ENCODE measurements around the gene IL17D.
"Not testable (repeated sequence)": the region's sequence is repeated elsewhere in the genome, so short reads cannot be mapped to it uniquely, and the experiment has no call there.

The IL17D gene, protein sequence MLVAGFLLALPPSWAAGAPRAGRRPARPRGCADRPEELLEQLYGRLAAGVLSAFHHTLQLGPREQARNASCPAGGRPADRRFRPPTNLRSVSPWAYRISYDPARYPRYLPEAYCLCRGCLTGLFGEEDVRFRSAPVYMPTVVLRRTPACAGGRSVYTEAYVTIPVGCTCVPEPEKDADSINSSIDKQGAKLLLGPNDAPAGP

GRCh38 chr13:20702915-20703779, at the start of gene IL17D:
Gene IL17D, plus strand, starts transcription at chr13:20703699. Its CDS starts 303 bp downstream, at chr13:20704002.
- DNase-seq: peak in 2 of 3 experiments; percentile 67 to 74

GRCh38 chr13:20654156-20654555, 49.3 kb upstream of the IL17D start:
- DNase-seq: no peak

GRCh38 chr13:20658451-20659040, 45.0 kb upstream of the IL17D start:
- DNase-seq: no peak

DNA sequence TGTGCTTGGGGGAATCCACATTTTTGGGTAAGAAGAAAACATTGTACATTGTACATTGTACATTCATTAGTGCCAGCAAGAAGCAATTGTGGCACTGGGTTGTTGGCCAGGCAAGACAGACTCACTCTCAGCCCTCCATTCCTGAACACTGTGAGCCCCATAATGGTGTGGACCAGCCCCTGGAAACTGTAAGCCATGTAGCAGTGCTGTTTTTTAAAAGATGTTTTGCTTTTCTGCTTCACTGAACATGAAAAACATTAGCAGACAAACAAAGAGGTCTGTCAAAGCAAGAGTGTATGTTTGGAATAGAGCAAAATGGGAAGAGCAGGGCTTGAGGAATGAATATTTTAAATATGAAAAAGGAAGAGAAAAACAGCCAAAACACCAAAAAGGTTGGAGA, 39.1 kb upstream of the IL17D start:
- peak in 1 of 3 experiments; percentile 3 for DNase-seq

DNA sequence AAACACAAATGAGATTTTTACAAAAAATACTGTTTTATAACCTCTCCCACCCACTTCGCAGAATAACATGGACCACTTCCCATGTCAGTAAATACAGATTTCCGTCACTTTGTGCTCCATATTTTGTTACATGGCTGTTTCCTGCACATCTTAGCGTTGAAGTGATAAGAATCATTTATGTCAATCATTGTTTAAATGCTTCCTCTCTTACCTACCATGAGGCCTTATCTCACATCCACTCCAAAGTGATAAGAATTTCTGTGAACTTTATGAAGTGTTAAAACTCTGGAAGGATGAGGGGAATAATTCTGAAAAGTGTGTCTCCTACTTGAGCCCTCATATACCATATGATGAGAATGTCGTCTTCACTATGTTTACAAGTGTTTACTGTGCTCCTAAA, 36.6 kb upstream of the IL17D start:
- DNase-seq: no peak

DNA sequence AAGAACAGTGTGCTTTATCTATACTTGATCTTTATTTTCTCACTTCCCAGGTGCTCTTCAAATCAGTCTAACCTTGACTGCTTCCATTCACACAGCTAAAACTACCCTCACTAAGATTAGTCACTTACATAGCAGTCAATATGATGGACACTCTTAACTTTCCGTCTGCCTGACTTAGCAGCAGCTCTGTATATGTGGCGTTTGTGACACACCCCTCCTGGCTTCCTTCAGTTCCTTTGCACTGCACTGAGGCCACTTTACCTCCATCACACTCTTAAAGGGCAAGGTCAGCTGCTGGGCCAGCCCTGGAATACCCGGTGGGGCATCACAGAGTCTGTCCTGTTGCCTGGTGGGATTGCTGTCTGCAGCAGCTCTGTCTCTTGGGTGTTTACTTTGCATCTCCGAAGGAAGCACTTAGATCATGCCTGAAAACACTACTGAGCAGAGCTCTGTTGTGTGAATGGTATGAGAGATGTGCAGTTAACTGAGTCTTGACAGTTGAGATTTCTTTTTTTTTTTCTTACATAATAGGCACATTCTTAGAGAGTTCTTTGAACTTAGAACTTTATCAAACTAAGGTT, 35.6 kb upstream of the IL17D start:
- DNase-seq: no peak

- no peak for DNase-seq
These were observed 34.3 kb upstream of the IL17D start for GRCh38 chr13:20669162-20669561.

- no peak for DNase-seq
These were observed 31.7 kb upstream of the IL17D start for GRCh38 chr13:20671789-20672188.

DNA sequence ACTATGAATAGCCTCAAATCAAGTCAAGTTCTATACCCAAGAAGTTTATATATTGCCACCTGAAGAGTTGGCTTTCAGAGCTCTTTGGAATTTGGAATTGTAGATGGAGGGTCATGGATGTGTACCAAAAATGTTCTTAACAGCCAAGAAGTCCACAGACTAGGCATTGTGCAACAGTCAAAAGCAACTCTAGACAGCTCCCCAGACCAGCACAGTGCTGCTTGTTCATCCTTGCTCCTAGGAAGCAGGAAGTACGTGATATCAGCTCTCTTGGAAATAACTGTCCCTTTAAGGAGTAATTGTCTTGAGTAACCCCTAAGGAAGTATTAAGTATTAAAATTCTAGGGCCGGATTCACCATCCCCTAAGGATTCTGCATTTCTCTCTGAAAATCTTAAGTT, 30.7 kb upstream of the IL17D start:
- DNase-seq: no peak

DNA sequence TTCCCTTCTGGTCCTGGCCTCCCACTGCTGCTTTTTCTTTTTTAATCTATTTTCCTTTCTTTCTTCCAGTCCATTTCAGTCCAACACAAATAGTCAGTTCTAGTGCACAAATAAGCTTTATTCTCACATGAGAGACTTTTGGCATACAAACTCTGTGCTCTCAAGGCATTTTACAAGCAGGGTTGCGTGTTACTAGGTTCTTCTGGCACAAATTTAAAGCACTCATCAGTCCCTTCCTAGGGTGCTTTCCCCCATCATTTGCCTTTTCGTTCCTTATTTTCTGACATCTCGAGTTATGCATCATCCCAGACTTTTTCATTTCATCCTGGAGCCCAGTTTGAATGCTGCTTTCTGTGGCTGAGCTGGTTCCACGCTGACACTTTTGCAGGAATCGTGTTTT, 29.8 kb upstream of the IL17D start:
- no peak for DNase-seq

DNA sequence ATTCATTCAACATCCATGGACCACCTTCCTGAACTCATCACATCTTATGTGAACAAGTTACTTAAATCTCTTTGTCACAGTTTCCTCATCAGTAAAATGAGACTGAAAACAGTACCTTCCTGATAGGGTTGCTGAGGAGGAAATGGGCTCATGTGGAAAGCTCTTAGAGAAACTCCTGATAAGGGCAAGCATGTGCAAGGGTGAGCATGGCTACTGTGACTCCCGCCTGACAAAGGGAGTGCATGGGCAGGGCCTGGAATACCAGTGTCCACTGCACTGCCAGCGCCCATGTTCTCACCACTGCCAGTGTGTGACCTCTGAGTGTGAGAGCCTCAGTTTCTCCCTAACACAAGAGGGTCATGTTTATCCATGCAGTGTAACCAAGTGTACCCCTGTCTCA, 27.3 kb upstream of the IL17D start:
- no peak for DNase-seq

GRCh38 chr13:20678606-20679005, 24.9 kb upstream of the IL17D start:
- DNase-seq: not testable (repeated sequence)

GRCh38 chr13:20679879-20680278, 23.6 kb upstream of the IL17D start:
- no peak for DNase-seq

DNA sequence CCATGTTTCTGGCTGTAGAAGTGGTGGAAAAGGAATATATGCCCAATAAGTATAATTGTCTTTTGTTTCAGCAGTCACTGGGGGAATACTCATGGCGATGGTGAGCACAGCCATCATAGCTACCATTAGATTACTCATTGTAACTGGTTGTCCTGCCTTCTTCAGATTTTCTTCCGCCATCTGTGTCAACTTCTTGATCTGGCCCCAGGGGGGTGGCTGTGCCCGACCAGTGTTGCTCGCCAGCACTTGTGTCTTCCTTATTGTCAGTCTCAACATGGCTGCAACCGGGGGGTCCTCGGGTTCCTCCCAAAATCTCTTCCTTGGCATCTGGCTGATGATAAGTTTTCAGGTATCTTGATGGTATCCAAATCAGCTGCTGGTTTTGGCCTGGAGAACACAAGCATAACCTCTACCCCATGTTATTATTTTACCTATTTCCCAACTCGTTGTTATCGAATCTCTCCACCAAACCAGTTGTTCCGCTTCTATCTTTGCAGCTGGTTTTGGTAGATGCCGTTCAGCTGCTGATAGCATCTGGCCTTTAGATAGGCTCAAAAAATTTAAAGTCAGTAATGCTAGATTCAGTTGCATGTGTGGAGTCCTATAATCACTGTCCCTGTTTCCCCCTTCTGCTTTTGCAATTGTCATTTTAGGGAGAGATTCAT, 23.0 kb upstream of the IL17D start:
- no peak for DNase-seq

- not testable (repeated sequence) for DNase-seq
These were observed 22.0 kb upstream of the IL17D start for GRCh38 chr13:20681481-20681880.

- no peak for DNase-seq
These were observed 21.4 kb upstream of the IL17D start for GRCh38 chr13:20682061-20682460.

DNA sequence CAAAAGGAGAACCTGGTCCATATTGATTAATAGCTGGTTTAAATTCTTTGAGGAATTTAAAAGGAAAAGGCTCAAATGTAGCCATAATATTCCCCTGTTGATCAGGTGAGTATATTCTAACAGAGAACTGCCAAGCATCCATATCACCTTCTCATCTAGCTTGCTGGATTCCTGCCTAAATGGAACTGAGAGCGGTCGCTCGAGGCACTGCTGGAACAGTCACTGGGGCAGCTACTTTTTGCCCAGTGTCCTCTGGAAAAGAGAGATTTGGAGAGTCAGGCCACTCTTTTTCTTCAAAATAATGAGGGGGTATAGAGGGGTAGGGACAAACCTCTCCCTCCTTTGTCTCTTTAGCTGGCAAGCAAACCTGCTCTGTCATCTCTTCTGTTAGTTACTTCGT, 19.5 kb upstream of the IL17D start:
- DNase-seq: no peak

DNA sequence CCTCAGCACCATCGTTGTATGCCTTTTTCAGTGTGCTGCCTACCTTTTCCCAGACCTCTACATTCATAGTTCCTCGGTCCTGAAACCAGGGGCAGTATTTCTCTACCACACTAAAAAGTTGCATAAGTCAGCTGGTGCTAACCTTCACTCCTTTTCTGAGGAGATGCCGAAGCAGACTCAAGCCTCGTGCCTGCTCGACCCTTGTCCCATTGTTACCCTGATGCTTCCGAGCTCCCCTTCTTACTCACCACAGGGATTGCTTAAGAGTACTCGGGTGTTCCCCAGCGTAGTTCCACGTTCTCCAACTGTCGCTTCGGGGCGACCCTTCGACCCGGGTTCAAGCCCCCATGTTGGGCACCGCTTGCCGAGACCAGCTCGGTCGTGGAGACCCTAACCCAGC, 19.0 kb upstream of the IL17D start:
- no peak for DNase-seq

DNA sequence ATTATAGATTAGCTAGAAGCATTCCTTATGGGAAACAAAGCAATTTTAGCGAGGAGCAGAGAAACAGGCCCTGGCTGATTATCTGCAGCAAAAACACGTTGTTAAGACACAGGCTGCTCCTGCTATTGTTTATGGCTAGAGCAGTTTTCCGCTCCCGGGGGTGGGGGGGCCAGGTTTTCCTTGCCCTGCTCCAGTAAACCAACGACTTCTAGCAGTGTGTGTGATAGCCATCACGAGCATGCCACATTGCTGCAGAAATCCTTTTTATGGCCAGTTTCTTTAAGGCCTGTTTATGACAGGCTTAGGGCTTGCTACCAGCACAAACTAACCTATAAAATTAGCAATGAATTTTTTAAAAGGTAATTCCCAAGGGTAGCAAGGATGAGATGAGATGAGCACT, 18.4 kb upstream of the IL17D start:
- no peak for DNase-seq

- no peak for DNase-seq
These were observed 17.3 kb upstream of the IL17D start for GRCh38 chr13:20686167-20686566.

GRCh38 chr13:20686863-20687579, 16.5 kb upstream of the IL17D start:
- no peak for DNase-seq

- DNase-seq: no peak
These were observed 14.2 kb upstream of the IL17D start for GRCh38 chr13:20689291-20689690.
